ENCODE data around the gene TMED4.
"Not testable (repeated sequence)": the region's sequence is repeated elsewhere in the genome, so short reads cannot be mapped to it uniquely, and the experiment has no call there.

The TMED4 gene

DNA sequence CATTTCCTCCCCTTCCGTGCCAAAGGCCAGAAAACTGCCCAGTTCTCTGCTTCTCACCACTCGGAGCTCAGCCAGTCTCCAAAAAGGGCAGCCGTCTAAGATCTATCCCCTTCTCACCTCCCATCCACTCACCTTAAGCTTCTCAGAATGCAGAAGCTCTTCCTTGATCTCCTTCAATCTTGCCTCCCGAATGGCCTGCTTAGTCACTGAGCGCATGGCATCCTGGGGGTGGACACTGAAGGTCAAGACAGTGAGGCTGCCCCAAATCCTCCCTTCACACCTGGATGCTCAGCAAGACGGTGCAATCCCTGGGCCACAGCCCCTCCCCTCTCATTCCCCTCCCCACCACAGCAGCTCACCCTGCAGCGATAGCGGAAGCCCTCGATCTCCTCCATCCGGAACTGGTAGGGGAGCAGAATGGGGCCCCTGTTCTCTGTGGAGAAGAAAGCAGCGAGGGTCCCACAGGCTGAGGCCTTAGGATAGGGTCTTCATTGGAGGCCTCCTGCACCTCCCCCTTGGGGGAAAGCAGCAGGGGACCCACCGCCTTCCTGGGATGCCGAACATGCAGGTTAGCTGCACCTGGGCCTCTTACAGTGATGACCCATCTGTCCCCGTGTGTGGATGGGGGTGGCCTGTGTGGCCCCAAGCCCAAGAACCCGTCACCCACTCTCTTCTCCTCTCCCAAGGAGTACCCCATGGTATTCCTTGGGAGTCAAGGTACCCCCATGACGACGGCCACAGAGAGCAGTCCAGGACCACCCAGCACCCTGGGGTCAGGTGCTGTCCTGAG is 13.1 kb downstream of the TMED4 start:
- no peak for DNase-seq (ENCODE audit: low read depth)

DNA sequence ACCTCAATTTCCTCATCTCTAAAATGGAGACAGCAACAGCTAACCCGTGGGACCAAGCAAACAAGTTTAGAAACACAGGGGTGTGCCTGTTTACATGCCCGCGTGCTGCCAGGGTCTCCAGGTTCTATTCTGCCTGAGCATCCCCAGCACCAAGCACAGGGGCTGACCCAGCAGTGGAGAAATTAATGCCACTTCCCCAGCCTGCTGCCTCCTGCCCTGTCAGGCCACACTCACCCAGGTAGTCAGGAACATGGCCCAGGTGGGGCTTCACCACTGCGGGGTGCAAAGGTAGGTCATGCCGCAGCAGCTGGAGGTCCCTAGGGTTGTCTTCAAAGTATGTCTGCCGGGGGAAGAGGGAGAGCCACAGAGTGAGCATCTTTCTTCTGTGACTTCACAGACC is 14.1 kb downstream of the TMED4 start:
- DNase-seq (ENCODE audit: low read depth) = no peak

DNA sequence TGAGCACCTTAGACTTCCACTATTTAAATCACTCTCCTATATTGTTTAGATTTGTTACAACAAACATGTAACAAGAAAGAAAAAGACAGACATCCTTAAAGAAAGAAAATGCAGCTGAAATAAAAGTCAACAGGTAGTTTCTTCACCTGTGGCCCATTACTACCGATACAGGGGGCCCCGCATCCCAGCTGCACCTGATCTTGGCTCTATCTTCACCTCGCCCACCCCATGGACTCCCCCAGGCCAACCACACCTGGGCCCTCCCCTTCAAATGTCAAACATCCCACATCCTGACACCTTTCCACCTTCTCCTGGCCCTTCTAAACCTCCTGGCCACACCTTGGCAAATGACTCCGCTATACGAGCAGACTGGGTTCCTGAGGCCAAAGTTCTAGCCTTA is 15.4 kb downstream of the TMED4 start:
- no peak for DNase-seq (ENCODE audit: low read depth)

DNA sequence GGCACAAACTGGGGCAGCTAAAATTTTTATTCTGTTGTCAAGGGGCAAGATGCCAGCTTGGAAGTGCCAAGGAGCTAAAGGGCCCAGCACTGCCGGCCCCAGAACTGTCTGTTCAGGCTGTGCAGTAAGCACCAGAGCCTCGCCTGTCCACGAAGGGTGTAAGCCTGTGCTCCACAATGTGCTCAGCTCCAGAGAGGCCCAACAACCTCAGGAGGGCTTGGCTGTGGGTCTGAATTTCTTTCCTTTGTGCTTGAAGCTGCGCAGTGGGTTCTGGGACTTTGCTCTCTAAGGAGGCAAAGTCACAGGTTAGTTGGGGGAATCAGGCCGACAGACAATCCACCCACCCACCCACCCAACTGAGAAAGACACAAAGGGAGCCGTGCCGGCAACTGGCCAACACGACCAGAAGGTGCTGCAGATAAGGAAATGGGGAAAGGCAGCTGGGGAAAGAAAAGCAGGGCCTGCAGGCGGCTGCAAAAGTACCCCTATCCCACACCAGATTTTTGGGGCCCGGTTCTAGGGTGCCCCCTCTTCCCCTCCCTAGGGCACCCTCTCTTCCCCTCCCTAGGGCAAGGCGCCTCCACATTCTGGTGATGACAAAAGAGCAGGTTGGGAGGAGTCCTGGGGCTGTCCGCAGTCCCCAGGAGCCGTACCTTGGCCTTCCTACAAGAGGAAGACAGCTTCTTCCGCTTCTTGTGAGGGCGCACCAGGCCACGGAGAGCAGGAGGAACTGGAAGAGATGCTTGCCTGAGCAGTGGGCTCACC is 16.1 kb downstream of the TMED4 start:
- no peak for DNase-seq (ENCODE audit: low read depth)

DNA sequence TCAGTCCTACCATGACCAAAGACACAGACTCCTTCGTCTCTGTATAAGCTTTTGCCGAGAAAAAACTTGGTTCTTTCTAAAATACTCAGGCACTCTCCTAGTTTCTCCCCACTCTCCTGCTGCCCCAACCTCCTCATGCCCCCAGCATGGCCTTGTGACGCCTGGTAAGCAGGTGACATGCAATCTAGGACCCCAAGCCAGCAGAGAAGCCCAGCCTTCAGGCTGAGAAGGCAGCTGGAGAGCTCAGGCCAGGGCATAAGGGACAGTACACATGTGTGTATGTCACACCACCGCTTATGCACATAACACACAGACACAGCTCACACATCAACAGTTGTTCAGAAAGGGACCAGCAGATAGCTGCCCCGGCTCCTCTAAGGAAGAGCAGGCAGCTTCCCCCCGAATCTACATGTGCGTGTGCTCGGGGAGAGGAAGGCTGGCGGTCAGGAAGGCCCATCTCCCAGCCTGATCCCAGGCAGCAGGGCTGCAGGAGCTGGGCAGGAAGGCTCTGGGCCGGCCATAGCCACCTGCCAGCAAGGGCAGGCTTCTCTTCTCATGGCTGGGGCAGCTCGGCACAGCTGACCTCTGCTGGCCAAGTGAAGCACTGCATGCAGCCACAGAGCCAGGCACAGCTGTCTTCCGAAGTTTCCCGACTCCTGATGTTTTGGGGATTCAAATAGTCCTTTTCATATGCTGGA is 16.8 kb downstream of the TMED4 start:
- peak; percentile 42 for DNase-seq (ENCODE audit: low read depth)

DNA sequence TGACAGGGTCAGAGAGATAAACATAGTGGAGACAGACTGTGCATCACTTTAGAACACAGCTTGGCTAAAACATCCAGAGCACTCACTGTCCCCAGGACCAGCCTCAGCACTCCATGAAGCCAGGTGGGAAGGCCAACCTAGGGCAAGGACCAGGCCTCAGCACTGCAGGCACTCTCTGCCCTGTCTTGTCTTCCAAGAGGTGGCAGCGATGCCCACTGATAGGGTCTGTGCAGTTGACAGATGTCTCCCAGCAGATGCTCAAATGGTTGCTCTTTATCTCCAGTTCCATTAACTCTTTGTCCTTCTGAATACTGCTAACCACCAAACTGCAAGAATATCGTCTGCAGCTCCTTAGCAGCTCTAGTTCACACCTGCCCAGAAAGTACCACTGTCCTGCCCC is 17.4 kb downstream of the TMED4 start:
- no peak for DNase-seq (ENCODE audit: low read depth)

DNA sequence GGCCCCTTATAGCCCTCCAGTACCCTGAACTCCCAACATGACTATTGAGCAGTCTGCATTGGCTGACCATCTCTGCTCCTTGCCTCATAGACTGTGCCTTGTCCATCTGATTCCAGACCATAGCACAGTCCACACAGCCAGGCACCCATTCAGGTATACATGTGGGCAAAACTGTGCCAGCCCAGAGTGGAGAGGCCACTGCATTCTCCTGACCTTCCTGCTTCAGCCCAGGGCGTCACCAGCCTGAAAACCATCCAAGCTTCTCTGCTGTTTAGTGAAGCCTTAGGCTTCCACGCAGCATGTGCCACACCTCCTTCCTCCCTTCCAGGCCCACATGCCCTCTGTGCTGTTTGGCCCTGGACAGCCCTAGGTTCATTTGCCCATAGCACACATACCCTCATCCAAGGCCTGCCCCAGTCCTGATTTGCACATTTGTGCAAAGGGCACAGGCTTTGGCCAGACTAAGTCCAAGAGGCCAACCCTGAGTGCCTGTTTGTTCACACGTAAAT is 18.8 kb downstream of the TMED4 start:
- DNase-seq (ENCODE audit: low read depth) = no peak

DNA sequence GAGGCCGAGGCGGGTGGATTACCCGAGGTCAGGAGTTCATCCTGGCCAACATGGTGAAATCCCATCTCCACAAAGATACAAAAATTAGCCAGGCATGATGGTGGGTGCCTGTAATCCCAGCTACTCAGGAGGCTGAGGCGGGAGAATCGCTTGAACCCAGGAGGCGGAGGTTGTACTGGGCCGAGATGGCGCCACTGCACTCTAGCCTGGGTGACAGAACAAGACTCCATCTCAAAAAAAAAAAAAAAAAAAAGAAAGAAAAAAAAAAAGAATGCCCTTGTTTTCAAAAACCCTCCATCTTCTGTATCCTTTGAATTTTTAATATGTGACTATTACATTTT is 19.4 kb downstream of the TMED4 start:
- not testable (repeated sequence) for DNase-seq (ENCODE audit: low read depth)

DNA sequence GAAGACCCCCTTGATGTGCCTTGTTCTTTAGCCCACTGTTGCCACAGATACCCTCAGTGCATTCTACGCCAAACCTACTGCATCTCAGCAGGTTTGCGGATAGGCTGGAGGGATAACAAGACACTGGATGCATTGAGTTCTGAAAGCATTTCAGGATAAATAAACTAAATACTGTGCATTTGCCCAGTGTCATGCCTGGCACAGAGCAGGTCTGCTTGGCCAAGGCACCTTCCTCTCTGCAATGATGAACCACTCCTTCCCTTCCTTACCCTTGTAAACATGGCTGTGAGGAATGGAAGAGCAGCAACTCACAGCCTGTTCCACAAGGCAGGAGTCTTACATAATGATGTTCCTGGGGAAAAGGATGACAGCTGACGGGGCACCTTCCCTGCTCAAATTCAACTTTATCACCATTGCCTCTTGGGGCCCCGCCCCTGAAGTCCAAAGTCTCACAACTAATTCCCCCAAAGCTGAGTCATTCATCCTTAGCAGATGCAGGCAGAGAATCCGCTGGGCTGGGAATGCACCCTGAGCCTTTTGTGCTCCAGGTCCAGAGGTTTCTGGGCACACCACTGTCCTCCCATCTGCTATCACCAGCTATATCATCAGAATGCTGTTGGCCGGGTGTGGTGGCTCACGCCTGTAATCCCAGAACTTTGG is 19.9 kb downstream of the TMED4 start:
- no peak for DNase-seq (ENCODE audit: low read depth)

DNA sequence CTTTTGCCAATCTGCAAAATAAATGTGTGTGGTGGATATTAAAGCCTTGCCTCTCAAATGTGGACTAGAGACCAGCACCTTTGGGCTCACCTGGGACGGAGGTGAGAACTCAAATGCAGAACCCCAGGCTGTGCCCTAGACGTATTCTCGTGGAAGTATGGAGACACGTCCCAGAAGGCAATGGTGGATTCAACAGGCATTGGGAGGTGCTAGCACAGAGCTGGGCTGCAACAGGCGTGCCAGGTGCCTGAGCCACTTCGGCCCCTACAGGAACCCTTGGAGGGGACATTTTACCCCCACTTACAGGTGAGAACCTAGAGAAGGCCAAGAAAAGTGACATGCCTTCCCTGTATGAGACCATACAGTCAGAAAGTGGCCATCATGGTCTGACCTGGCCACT is 20.6 kb downstream of the TMED4 start:
- no peak for DNase-seq (ENCODE audit: low read depth)

DNA sequence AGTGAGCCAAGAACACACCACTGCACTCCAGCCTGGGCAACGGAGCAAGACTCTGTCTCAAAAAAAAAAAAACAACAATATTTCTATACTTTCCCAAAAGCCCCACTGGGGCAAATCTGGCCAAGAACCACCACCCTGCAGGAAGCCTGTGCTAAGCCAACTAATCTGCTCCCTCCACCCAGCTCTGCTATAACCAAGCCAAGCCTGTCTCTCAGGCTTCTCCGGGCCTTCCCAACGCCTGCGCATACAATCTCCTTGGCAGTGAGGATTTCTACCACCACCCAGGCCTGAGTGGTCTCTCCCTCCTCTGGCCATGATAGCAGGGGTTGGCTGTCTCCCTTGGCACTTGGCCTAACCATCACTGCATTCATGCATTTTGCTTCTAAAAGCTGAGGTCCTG is 22.5 kb downstream of the TMED4 start:
- no peak for DNase-seq (ENCODE audit: low read depth)

DNA sequence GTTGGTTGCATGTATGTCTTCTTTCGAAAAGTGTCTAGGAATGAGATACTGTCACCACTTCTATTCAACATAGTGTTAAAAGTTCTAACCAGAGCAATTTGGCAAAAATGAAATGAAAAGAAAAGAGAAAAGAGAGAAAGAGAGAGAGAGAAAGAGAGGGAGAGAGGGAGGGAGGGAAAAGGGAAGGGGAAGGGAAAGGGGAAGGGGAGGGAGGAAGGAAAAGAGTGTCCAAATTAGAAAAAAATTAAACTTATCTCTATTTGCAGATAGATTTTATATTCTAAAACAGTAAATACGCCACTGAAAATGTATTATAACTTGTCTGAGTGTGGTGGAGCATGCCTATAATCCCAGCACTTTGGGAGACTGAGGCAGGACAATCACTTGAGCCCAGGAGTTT is 24.5 kb downstream of the TMED4 start:
- no peak for DNase-seq (ENCODE audit: low read depth)

DNA sequence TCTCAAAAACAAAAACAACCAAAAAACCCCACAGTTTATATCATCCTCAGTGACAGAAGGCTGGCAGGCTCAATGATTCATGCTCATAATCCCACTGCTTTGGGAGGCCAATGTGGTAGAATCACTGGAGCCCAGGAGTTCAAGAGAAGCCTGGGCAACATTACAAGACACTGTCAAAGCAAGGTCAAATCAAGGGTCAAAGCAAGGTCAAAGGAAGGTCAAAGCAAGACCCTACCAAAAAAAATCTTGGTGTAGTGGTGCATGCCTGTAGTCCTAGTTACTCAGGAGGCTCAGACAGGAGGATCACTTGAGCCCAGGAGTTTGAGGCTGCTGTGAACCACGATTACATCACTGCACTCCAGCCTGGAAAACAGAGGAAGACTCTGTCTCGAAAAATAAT is 26.7 kb downstream of the TMED4 start:
- no peak for DNase-seq (ENCODE audit: low read depth)

DNA sequence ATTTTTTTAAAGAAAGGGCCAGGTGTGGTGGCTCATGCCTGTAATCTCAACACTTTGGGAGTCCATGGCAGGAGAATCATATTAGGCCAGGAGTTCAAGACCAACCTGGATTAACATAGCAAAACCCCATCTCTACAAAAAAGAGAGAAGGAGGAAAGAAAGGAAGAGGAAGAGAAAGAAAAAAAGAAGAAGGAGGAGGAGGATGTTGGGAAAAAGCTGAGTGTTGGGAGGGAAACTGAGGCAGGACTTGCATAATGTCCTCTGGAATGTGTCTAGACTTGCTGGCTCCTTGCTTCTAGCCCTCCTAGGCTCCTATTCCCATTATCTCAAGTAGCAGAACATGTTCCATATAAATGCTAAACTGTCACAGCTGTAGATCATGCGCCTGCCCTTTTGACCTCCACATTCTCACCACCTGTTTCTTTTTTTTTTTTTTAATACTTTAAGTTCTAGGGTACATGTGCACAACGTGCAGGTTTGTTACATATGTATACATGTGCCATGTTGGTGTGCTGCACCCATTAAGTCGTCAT is 29.5 kb downstream of the TMED4 start:
- not testable (repeated sequence) for DNase-seq (ENCODE audit: low read depth)

DNA sequence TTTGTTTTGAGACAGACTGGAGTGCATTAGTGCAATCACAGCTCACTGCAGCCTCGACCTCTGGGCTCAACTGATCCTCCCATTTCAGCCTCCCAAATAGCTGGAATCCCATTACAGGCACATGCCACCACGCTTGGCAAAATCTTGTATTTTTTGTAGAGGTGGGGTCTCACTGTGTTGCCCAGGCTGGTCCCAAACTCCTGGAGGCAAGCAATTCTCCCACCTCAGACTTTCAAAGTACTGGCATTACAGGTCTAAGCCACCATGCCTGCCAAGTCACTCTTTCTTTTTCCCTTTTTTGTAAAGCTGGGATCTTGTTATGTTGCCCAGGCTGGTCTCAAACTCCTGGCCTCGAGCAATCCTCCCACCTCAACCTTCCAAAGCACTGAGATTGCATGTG is 32.6 kb downstream of the TMED4 start:
- no peak for DNase-seq (ENCODE audit: low read depth)

DNA sequence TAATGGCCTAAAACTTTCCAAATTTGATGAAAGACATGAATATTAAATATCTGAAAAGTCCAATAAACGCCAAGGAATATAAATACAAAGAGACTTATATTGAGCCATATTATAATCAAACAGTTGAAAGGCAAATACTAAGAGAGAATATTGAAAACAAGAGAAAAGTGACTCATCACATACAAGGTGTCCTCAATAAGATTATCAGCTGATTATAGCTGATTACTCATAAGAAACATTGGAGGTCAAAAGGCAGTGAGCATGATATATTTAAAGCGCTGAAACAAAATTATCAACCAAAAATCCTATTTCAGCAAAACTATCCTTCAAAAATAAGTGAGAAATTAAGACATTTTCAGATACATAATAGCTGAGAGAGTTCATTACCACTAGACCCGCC is 33.1 kb downstream of the TMED4 start:
- no peak for DNase-seq (ENCODE audit: low read depth)

DNA sequence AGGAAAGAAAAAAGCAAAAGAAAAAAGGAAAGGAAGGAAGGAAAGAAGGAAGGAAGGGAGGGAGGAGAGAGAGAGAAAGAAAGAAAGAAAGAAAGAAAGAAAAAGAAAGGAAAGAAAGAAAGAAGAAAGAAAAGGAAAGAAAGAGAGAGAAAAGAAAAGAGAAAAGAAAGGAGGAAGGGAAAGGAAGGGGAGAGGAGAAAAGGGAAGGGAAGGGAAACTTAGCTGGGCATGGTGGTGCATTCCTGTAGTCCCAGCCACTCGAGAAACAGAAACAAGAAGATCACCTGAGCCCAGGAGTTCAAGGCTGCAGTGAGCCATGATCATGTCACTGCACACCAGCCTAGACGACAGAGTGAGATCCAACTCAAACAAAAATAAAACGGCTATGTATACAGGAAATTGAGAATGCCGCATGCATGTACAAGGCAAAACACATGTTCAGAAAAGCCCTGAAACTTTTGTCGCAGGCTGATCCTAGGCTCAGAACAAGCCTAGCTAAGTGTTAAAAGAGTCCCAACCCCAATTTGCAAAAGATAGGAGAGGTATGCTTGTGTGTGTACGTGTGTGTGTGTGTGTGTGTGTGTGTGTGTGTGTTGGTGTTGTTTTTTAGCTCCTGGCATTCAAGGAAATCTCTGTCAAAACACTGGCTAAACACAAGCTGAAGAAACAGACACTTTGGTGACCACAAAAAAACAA is 34.3 kb downstream of the TMED4 start:
- DNase-seq (ENCODE audit: low read depth) = no peak

DNA sequence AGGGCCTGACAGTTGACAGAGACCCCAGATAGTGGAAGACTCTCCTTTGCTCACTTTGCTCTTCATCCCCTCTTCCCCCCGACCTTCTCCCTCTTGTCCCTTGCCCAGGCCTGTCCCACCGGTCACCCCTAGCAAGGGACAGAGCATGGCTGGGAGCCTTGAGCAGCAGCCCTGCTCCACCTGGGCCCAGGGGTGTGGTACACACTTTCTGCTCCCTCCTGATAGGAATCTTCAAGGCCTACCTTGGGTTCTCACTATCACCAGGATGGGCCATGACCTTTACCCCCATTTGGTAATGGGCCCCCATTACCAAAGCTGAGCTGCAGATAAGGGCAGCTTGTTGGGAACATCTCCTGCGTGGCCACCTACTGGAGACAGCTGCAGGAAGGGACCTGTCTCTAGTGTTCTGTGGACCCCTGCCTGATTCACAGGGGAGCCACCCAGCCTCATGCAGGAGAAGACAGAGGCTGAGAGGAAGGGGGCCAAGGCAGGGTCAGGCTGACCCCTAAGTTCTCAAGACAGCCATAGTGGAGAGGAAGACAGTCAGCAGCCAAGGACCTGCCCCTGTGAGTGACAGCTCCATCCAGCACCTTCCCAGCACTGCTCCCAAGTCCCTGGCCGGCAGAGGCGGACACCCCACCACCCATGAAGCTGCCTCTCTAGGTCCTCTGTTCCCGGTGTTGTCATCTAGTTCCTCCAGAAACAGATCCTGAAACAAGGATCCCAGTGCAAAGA is 40.0 kb downstream of the TMED4 start:
- no peak for DNase-seq (ENCODE audit: low read depth)

DNA sequence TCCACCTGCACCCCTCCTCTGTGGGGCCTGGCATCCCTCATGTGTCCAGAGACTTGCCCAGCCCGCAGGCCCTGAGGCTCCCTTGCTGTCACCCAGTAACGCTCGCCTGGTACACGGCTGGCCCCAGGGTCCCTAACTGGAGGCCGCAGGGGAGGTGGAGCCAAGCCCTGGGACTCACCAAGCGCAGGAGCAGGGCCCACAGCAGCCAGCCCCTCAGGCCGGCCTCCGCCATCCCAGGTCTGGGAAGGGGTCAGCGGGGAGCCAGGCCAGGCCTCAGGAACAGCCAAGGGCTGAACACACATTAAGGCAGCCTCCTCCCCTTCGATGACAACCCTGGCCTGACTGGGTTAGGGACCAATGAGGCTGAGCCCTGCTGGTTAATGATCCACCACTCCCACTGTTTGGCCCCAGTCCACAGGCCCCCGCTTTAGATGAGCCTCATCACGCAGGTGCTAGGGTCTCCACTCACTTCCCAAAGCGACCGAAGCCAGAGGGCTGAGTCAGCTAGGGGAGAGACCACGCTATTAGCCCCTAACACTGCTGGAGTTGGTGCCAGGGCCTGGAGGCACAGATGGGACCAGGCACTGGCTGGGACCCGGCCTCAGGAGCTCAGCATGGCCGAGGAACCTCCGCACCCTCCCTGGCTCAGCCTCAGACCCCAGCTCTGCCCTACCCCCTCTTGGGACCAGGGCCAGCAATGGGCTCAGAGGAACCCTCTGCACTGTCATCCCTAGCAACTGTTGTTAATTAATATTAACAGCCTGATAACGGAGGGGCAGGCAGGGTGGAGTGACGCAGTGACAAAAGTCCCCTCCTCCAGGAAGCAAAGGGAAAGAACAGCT is 40.8 kb downstream of the TMED4 start, which contains the start of gene NPC1L1:
Gene NPC1L1 (minus strand): TSS at position 303 of the 842 bp plus-strand sequence. CDS start 71 bp downstream, at position 232.
- no peak for DNase-seq (ENCODE audit: low read depth)

DNA sequence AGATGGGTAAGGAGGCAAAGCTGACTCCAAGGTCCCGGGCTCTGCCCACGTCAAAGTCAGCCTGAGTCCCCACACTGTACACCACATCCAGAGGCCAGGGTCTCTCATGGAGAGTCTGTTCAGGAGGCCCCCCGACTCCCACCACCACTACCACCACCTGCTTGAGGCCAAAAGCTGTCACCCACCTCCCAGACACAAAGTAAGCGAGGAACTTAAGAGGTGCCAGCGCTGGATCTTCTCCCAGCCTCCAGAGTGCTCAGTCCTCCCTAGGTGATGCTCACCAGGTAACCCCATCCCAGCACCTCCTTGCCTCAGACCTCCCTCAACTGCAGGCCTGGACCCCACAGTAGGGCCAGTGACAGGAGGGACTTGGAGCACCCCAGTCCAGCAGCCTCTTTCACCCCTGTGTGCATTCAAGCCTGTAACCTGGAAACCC is 41.4 kb downstream of the TMED4 start:
- no peak for DNase-seq (ENCODE audit: low read depth)
